ENCODE data around the gene ZNF219.
A peak's percentile ranks its signal among the peaks of the same experiment; 100 is the strongest.

Gene ZNF219

GRCh38 chr14:21084998-21085853 lies 13.2 kb downstream of the ZNF219 start:
- no peak for DNase-seq

GRCh38 chr14:21084396-21084795 lies 14.1 kb downstream of the ZNF219 start:
- DNase-seq, result no peak

- no peak for DNase-seq
These were observed 14.7 kb downstream of the ZNF219 start for GRCh38 chr14:21083565-21084325.

- no peak for DNase-seq
These were observed 16.8 kb downstream of the ZNF219 start for GRCh38 chr14:21081521-21082142.

GRCh38 chr14:21078726-21079125 lies 19.7 kb downstream of the ZNF219 start:
- no peak for DNase-seq

GRCh38 chr14:21078287-21078686 lies 20.2 kb downstream of the ZNF219 start:
- DNase-seq, result no peak

GRCh38 chr14:21077672-21078071 lies 20.8 kb downstream of the ZNF219 start:
- no peak for DNase-seq

GRCh38 chr14:21075719-21076437 lies 22.6 kb downstream of the ZNF219 start:
- no peak for DNase-seq

GRCh38 chr14:21074398-21075272 lies 23.8 kb downstream of the ZNF219 start:
- DNase-seq, result no peak

- DNase-seq, result no peak
These were observed 24.5 kb downstream of the ZNF219 start for GRCh38 chr14:21073921-21074320.

GRCh38 chr14:21072781-21073339 lies 25.6 kb downstream of the ZNF219 start:
- no peak for DNase-seq

GRCh38 chr14:21072031-21072473 lies 26.4 kb downstream of the ZNF219 start:
- DNase-seq, result no peak

GRCh38 chr14:21071225-21072030 lies 27.0 kb downstream of the ZNF219 start:
- DNase-seq, result peak; percentile 17

- peak; percentile 22 for DNase-seq
These were observed 27.7 kb downstream of the ZNF219 start for GRCh38 chr14:21070610-21071224.

- DNase-seq, result no peak
These were observed 28.3 kb downstream of the ZNF219 start, which contains the start of gene ARHGEF40 for GRCh38 chr14:21070083-21070609. TSS of gene ARHGEF40 (plus strand) at chr14:21070304. CDS start at chr14:21070397, 93 bp downstream.

GRCh38 chr14:21069388-21070082 lies 28.9 kb downstream of the ZNF219 start:
- DNase-seq, result no peak

GRCh38 chr14:21068521-21069387 lies 29.7 kb downstream of the ZNF219 start:
- peak; percentile 49 for DNase-seq

Measured in NCI-H2029 treated with DMSO at 0.1 percent for 48 hours (cell line).